Activated naive CD8-positive, alpha-beta T cell treated with anti-CD3 and anti-CD28 coated beads, Interleukin-2, amount 10 ng/mL, durations not matched to agents 7 days and 5 days (primary cell): ENCODE measurements around the gene EEF1AKMT2. TPM values are rescaled to one million over a fixed set of nuclear protein-coding genes. Genes with fewer than 3 reads are reported as not detected.

Experiments
- ATAC-seq: fragments of 150-1000 bp; cut with Tn5 transposase; one replicate; pipeline ENCODE4 v1.10.0; 2021; ENCODE audit warnings: low read depth, moderate library complexity
- POLR2A ChIA-PET: fragments of 350-600 bp; sonication (Branson Sonifier 250); formaldehyde crosslinking; loops from one replicate; lab custom pipeline; 2021; ENCODE audit warnings: antibody characterized with exemption; lab: Charles Lee
- DNase-seq: peaks from one replicate; pipeline ENCODE4 v3.0.0; 2021
- H3K27ac Mint-ChIP-seq: one replicate; pipeline ENCODE4 v1.8.0; 2022; ENCODE audit warnings: mild to moderate bottlenecking, mixed read lengths
- H3K27me3 Mint-ChIP-seq: one replicate; pipeline ENCODE4 v1.8.0; 2022; ENCODE audit warnings: mild to moderate bottlenecking, moderate library complexity, mixed read lengths
- H3K36me3 Mint-ChIP-seq: one replicate; pipeline ENCODE4 v1.8.0; 2021; ENCODE audit warnings: mild to moderate bottlenecking, mixed read lengths
- H3K4me1 Mint-ChIP-seq: one replicate; pipeline ENCODE4 v1.8.0; 2021; ENCODE audit warnings: mixed read lengths
- H3K4me3 Mint-ChIP-seq: one replicate; pipeline ENCODE4 v1.8.0; 2022; ENCODE audit warnings: mild to moderate bottlenecking, moderate library complexity, mixed read lengths
- H3K9me3 Mint-ChIP-seq: one replicate; pipeline ENCODE4 v1.8.0; 2021; ENCODE audit warnings: mixed read lengths
- total RNA-seq, 2 experiments: library from RNA; stranded (reverse); gene quantifications; one replicate each; pipeline ENCODE4 v1.2.3, GENCODE V29; 2021

Gene EEF1AKMT2
- total RNA-seq, 2 experiments from 2014 or later = 22.0 to 22.8 TPM

- POLR2A ChIA-PET = interaction anchor here (1.2 kb wide), 1 partner anchor 10 kb away, joined by 4 read pairs; no protein-coding TSS in a partner anchor
- peak overlapping the region; percentile 76 for H3K27ac Mint-ChIP-seq
- H3K4me3 Mint-ChIP-seq = peak overlapping the region; percentile 55
- peak; percentile 29 for ATAC-seq
- H3K4me1 Mint-ChIP-seq = peaks cover 54% of the 10 kb centered on the region
- H3K9me3 Mint-ChIP-seq = no peaks in the 10 kb centered on the region
- peaks cover 11% of the 10 kb centered on the region for H3K36me3 Mint-ChIP-seq
- no peak for DNase-seq
- H3K27me3 Mint-ChIP-seq = no peaks in the 10 kb centered on the region
These were observed 58.6 kb downstream of the EEF1AKMT2 start for GRCh38 chr10:124732931-124733570.

GRCh38 chr10:124731551-124731950 is 60.1 kb downstream of the EEF1AKMT2 start:
- Mint-ChIP-seq H3K27me3 (no peaks in the 10 kb centered on the region), H3K4me1 (peaks cover 52% of the 10 kb centered on the region), H3K9me3 (no peaks in the 10 kb centered on the region), H3K4me3 (no peak overlapping the region), H3K36me3 (peaks cover 11% of the 10 kb centered on the region), H3K27ac (no peak overlapping the region)
- ATAC-seq (no peak), DNase-seq (no peak)
- POLR2A ChIA-PET = interaction anchor here (0.6 kb wide), 1 partner anchor 13 kb away, joined by 3 read pairs; no protein-coding TSS in a partner anchor

DNA sequence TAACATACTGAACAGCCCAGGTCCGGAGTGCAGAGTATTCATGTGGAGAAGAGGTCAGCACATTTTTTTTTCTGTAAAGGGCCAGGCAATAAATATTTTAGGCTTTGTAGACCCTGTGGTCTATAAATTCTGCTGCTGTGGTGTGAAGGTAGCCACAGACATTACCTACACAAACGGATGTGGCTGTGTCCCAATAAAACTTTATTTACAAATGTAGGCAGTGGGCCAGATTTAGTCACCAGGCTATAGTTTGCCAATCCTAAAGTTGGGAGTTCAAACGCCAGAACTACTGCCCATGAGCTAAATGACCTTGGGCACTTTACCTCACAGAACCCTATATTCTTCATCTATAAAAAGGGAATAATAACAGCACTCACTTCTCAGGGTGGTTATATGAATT is 60.9 kb downstream of the EEF1AKMT2 start:
- Mint-ChIP-seq H3K4me3 (no peak overlapping the region), H3K27me3 (no peaks in the 10 kb centered on the region), H3K4me1 (peaks cover 49% of the 10 kb centered on the region), H3K9me3 (no peaks in the 10 kb centered on the region), H3K36me3 (peaks cover 11% of the 10 kb centered on the region), H3K27ac (no peak overlapping the region)
- POLR2A ChIA-PET = no interaction called here
- ATAC-seq = no peak
- no peak for DNase-seq

GRCh38 chr10:124728830-124729661 is 62.6 kb downstream of the EEF1AKMT2 start:
- POLR2A ChIA-PET = no interaction called here
- Mint-ChIP-seq H3K36me3 (peaks cover 11% of the 10 kb centered on the region), H3K4me1 (peaks cover 39% of the 10 kb centered on the region), H3K27me3 (no peaks in the 10 kb centered on the region), H3K27ac (peak overlapping the region; percentile 58), H3K9me3 (no peaks in the 10 kb centered on the region), H3K4me3 (peak overlapping the region; percentile 36)
- no peak for DNase-seq
- ATAC-seq = no peak

DNA sequence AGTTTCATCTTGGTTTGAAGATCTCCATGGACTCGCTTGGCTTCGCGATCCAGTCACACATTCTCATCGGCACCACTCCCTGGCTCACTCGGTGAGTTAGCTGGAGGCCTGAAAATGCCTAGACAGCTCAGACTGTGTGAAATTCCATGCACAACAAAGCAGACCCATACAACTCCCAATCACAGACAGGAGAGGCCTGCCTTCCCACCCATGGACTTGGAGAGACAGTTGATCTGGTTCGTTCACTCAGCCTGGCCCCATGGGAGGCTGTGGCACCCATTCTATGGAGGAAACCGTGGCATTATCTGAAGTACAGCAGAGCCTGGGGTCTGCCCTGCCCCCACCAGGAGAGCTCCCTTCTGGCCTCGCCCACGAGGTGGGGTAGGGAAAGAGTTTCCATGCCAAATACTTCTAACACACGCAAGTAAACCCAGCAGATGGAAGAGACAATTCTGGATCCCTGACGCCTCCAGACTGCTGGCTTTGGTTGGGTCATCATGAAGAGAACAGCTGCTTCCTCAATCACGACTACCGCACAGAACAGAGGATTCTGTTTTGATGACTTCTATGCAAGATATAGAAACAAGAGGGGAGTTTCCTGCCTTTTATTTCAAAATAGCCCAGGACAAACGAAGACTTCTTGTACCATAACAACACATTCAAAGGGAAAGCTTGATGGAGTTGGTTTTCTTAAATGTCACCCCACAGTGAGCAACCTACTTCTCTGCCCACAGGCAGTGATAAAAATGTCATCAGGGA is 63.4 kb downstream of the EEF1AKMT2 start:
- ATAC-seq (peak; percentile 34), DNase-seq (no peak)
- POLR2A ChIA-PET = no interaction called here
- Mint-ChIP-seq H3K4me3 (peak overlapping the region; percentile 36), H3K36me3 (peaks cover 11% of the 10 kb centered on the region), H3K4me1 (peaks cover 41% of the 10 kb centered on the region), H3K9me3 (no peaks in the 10 kb centered on the region), H3K27ac (peak overlapping the region; percentile 58), H3K27me3 (no peaks in the 10 kb centered on the region)

DNA sequence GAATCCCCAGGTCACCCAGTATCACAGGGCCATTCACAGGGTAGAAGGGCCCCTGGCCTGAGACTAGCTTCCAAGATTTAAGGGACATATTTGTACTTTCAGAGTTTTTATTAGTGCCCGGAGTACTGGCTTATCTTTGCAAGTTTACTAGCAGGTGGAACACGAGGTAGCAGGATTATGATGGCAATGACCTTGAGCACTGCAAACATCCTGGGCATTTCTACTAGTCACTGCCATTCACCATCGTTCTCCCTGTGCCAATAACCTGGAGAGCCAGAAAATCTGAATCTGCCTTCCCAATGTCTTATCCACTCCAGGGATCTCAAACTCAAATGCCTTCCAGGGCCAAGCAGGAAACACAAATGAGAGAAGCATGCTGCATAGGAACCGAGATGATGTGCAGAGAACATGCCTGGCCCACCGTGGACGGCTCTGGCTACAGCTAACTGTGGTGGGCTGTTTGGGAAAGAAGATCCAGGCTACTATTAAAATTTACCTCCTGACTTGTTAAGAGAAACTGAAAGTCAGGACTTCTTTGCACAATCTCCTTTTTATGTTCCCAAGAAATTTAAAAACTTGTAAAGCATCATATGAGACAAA is 64.2 kb downstream of the EEF1AKMT2 start:
- H3K27me3 Mint-ChIP-seq = no peaks in the 10 kb centered on the region
- peaks cover 43% of the 10 kb centered on the region for H3K4me1 Mint-ChIP-seq
- POLR2A ChIA-PET = no interaction called here
- H3K27ac Mint-ChIP-seq = no peak overlapping the region
- H3K4me3 Mint-ChIP-seq = no peak overlapping the region
- ATAC-seq = no peak
- H3K9me3 Mint-ChIP-seq = no peaks in the 10 kb centered on the region
- DNase-seq = no peak
- H3K36me3 Mint-ChIP-seq = peaks cover 8% of the 10 kb centered on the region

DNA sequence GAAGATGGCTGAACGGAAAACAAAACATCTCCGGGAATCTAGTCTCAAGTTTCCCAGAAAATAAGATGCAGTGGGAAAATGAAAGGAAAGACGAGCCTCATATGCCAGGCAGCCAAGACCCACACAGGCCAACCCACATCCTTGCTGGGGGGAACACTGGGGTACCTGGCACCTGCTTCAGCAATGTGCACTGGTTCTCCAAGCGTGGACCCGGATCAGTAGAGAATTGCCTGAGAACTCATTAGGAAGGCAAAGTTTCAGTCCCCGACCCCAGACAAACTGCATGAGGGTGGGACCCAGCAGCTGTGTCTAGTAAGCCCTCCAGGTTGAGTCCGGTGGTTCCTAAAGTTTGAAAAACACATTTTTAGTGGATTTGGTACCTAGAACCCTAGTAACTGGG is 65.9 kb downstream of the EEF1AKMT2 start:
- no peak overlapping the region for H3K27ac Mint-ChIP-seq
- ATAC-seq (no peak), DNase-seq (no peak)
- no peak overlapping the region for H3K4me3 Mint-ChIP-seq
- H3K27me3 Mint-ChIP-seq = no peaks in the 10 kb centered on the region
- H3K9me3 Mint-ChIP-seq = no peaks in the 10 kb centered on the region
- peaks cover 8% of the 10 kb centered on the region for H3K36me3 Mint-ChIP-seq
- POLR2A ChIA-PET = no interaction called here
- peaks cover 52% of the 10 kb centered on the region for H3K4me1 Mint-ChIP-seq

DNA sequence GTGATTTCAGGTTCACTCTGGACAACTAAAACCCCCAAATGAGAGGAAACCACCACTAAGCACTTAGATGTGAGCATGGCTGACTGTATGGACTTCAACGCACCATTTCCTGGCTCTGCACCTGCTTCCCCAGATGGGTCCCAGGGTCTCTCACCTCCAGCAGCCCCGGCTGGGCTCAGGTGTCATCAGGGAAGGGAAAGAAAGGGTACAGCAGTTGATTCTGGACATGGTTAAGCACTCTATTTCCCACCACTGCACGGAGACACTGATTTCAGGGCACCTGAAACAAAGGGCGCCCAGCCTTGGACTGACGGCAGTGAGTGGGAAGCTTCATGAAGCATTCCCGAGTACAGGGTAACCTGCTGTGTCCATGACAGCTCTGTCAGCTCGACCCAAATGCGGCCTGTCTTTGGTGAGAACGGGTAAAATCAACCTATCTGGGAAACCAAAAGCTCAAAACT is 66.5 kb downstream of the EEF1AKMT2 start:
- H3K27ac Mint-ChIP-seq = no peak overlapping the region
- DNase-seq = no peak

DNA sequence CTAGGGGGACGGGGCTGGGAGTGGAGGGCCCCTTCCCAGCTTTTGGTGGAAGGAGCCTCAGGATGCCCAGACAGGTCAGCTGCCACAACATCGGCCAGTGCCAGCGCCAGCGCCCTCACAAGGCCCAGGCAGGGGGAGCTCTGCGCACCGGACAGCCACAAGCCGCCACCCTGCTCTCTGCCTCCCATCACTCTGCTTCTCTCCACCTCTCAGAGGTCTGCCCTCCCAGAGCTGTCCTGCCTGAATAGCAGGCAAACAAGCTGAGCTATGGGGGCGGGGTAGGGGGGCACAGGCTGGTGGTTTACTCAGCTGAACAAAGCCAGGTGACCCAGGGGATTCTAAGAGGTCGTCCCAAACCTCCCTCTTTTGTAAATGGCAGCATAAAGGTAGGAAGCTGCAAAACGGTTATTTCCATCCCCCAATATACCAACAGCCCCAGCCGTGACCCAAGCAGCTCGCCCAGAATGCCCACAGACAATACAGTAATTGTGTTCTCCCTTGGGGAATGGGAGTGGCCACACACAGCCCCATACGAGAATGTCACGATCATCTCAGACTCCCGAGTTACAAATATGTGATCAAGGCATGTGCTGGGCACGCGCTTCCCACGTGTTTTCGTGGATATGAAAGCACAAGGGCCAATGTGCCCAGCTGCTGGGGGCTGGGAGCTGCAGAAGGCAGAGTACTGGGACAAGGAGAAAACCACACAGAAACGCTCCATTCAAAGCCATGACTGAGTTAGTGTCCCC is 67.2 kb downstream of the EEF1AKMT2 start:
- Mint-ChIP-seq H3K27ac (no peak overlapping the region), H3K4me3 (no peak overlapping the region), H3K9me3 (no peaks in the 10 kb centered on the region), H3K36me3 (peaks cover 3% of the 10 kb centered on the region), H3K4me1 (peaks cover 51% of the 10 kb centered on the region), H3K27me3 (no peaks in the 10 kb centered on the region)
- POLR2A ChIA-PET = interaction anchor here (0.8 to 1.0 kb wide), 2 partner anchors 28 to 76 kb away, joined by 3 to 4 read pairs; no protein-coding TSS in a partner anchor
- DNase-seq (no peak), ATAC-seq (no peak)

More for the DNA sequence above, 66.5 kb downstream of the EEF1AKMT2 start:
- H3K4me1 Mint-ChIP-seq = peaks cover 52% of the 10 kb centered on the region
- POLR2A ChIA-PET = interaction anchor here (0.8 to 1.0 kb wide), 2 partner anchors 29 to 76 kb away, joined by 3 to 4 read pairs; no protein-coding TSS in a partner anchor
- H3K36me3 Mint-ChIP-seq = peaks cover 4% of the 10 kb centered on the region
- no peaks in the 10 kb centered on the region for H3K27me3 Mint-ChIP-seq
- no peaks in the 10 kb centered on the region for H3K9me3 Mint-ChIP-seq
- no peak overlapping the region for H3K4me3 Mint-ChIP-seq
- ATAC-seq = no peak

DNA sequence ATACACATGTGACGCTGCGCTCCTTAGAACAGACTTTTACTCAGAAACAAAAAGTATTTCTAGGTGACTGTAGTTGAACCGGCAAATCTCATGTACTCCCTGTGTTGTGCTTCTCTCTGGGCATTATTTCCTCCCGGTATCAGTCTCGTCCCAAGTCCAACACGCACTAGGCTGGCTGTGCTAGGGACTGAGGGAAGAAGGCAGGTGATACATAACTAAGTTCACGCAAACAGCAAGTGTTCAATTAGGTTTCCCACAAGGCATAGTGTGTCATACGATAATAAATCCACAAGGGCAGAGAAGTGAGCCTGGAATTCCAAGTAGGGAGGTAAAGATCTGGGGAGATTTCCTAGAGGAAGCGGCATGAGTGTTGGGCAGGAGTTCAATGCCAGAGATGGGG is 67.9 kb downstream of the EEF1AKMT2 start:
- H3K4me3 Mint-ChIP-seq = no peak overlapping the region
- peaks cover 51% of the 10 kb centered on the region for H3K4me1 Mint-ChIP-seq
- ATAC-seq (no peak), DNase-seq (no peak)
- H3K9me3 Mint-ChIP-seq = no peaks in the 10 kb centered on the region
- H3K36me3 Mint-ChIP-seq = no peaks in the 10 kb centered on the region
- no peaks in the 10 kb centered on the region for H3K27me3 Mint-ChIP-seq
- POLR2A ChIA-PET = interaction anchor here (1.2 kb wide), 1 partner anchor 27 kb away, joined by 3 read pairs; no protein-coding TSS in a partner anchor
- peak overlapping the region; percentile 48 for H3K27ac Mint-ChIP-seq

DNA sequence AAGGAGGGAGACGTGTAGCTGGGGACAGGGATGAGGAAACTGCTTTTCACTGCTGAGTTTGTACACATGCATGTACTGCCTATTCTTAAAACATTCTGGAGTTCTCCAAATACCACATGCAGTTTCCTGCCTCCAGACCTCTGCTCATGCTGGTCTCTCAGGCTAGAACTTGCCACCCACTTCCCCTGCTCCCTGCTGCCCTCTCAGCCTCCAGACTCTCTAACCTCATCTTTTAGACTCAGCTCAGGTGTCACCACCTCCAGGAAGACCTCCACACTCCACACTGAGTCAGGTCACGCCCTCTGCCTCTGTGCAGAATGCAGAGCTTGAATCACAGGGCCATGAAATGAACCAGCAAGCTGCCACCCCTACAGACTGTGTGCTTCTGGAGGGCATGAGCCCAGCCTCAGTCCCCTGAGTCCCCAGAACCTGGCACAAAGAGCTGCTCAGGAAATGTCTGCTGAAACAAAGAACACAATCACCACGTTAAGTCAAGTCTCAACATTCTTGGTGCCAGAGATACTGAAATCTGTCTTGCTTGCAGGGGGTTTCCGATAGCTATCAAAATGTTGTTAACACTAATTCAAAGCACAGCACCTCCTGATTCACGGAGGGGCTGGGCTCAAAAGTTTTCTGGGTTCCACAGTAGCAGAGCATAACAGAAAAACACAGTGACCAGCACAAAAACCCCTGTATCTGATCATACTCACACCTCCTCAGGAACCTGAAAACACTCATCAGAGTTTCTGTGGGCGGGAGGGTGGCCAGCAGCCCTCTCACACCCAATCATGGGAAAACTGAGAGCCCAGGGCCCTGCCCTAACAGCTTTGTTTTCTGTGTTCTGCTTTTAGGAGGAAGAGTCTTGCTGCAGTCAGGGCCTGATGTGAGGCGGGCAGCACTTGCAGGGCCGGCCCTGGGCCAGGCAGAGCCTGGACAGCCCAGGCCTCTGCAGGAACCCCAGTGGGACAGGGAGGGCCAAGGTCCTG is 68.6 kb downstream of the EEF1AKMT2 start:
- Mint-ChIP-seq H3K27me3 (no peaks in the 10 kb centered on the region), H3K36me3 (no peaks in the 10 kb centered on the region)
- POLR2A ChIA-PET = interaction anchor here (0.6 to 1.3 kb wide), 4 partner anchors 10 to 60 kb away, joined by 3 to 4 read pairs (median 3); no protein-coding TSS in a partner anchor

More for the DNA sequence above, 68.6 kb downstream of the EEF1AKMT2 start:
- ATAC-seq (peak; percentile 17), DNase-seq (no peak)
- Mint-ChIP-seq H3K4me1 (peaks cover 49% of the 10 kb centered on the region), H3K27ac (peak overlapping the region; percentile 48), H3K4me3 (peak overlapping the region; percentile 25), H3K9me3 (no peaks in the 10 kb centered on the region)
